ENCODE data around the gene PNMA6E.

Gene PNMA6E

GRCh38 chrX:153382563-153383482 lies 18.3 kb downstream of the PNMA6E start:
- FAIRE-seq: no peak

DNA sequence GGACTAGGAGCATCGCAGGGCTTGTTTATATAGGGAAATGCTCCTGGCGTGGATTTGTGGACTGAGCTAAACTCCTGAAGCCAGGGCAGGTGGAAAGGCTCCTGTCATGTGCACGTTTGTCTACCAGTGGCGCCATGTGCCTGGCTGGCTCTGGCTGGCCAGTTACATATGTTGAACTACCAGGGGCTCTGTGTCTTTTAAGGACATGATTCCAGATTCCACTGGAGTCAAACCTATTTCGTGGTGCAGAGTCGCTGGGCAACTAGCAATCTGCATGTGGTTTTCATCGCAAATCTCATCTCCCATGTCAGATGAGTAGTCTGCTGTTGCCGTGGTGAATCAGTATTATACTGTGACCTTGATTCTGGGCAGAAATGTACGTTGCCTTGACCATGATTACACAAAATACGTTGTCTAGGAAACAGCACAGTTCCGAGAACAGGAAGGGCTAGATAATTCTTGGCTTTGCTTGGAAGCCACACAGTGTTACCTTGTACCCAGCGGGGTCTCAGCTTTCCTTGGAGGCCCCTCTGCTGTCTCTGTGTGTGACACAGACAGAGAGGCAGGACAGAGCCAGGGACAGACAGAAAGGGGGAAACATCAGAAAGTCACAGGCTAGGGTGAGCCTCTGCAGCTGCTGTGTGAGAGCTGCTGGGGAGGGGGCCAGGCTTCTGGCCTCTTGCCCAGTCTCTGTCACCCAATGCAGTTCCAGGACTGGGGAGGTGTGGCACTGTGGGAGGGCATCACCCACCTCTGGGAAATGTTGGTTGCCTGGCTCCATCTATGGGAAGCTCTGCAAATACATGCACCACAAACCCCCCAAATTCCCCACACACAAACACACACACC lies 19.2 kb downstream of the PNMA6E start:
- FAIRE-seq: no peak

GRCh38 chrX:153380691-153381090 lies 20.5 kb downstream of the PNMA6E start:
- no peak for FAIRE-seq

DNA sequence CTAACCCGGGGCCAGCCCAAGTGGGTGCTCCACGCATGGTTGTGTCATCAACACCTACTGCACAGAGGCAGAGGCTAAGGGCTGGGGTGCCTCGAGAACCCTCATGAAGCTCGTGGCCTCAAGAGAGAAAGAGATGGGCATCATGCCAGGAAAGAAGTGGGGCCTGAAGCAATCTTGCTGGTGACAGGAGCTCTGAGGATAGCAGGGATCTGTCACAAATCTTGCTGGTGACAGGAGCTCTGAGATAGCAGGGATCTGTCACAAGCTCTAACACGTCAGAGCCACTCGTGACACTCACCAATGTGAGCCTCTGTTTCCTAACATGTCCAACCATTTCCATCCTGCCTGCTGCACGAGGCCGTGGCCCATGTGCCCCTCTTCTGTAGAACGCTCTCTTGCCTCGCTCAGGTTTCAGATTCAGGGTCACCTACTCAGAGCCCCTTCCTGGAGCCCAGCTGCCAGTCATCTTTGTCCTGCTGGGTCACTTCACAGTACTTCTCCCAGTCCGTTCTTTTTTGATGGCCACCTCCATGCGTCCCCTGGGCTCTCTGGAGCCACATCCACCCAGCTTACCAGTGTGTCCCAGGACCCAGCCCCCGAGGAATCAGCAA lies 21.1 kb downstream of the PNMA6E start:
- FAIRE-seq: no peak

GRCh38 chrX:153379508-153379907 lies 21.6 kb downstream of the PNMA6E start:
- FAIRE-seq: no peak

- FAIRE-seq: no peak
Measured at GRCh38 chrX:153378607-153379006, 22.5 kb downstream of the PNMA6E start.

GRCh38 chrX:153377727-153378126 lies 23.4 kb downstream of the PNMA6E start:
- no peak for FAIRE-seq

- no peak for FAIRE-seq
Measured at GRCh38 chrX:153375571-153375970, 25.6 kb downstream of the PNMA6E start.

DNA sequence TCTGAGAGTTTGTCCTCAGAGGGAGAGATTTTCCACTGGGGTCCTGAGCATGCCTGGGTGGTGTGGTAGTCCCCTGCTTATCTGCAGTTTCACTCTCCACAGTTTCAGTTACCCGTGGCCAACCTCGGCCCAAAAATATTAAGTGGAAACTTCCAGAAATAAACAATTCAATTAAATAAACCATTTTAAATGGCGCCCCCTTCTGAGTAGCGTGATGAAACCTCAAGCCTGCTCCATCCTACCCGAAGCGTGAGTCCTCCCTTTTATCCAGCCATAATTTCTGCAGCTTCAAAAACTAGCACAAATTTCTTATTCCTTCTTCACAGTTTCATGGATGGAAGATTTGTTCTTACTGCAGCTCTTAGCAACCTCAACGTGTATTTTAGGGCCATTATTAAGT lies 26.7 kb downstream of the PNMA6E start:
- FAIRE-seq: no peak

- no peak for FAIRE-seq
Measured at GRCh38 chrX:153372949-153373348, 28.2 kb downstream of the PNMA6E start.

DNA sequence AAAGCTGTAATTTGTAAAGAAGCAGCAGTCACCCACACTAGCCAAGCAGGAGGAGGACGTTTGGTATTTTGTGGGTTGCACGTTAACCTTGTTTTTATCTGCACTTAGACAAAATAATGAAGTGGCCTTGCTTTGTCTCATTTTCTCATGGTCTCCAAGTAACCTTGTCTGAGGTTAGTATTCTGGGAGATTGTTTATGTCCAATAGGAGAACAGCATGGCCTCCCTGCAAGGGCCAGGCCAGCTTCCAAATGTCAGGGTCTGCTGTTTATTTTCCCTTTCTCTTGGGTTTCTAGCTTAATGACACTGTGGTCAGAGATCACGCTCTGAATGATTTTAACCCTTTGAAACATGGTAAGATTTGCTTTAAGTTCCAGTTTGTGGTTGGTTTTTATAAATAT lies 29.9 kb downstream of the PNMA6E start:
- FAIRE-seq: no peak

- FAIRE-seq: no peak
Measured at GRCh38 chrX:153370293-153371055, 30.7 kb downstream of the PNMA6E start.

DNA sequence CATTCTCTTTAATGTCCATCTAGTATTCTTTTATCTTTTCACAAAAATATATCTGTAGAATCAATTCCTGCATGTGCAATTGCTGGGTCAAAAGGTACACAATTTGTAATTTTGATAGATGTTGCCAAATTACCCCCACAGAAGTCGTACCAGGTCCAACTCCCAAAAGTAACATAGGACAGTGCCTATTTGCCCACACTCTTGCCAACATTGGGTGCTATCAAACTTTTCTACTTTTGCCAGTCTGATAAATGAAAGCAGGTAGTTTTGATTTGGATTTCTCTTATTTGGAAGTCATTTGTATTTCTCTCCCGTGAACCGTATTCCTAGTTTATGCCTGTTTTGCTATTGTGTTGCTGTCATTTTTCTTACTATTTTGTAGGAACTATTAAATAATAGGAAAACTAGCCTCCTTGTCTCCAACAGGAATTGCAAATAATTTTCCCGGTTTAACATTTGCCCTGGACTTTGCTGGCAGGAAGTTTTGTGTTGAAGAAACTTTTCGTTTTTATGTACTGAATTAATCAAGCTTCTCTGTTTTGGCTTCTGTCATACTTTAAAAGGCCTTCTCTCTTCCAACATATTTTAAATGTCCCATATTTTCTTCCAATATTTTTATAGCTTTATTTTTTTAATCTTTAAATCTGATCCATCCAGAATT lies 34.1 kb downstream of the PNMA6E start:
- no peak for FAIRE-seq

GRCh38 chrX:153366119-153366518 lies 35.0 kb downstream of the PNMA6E start:
- FAIRE-seq: no peak

- no peak for FAIRE-seq
Measured at GRCh38 chrX:153365670-153366069, 35.5 kb downstream of the PNMA6E start.

DNA sequence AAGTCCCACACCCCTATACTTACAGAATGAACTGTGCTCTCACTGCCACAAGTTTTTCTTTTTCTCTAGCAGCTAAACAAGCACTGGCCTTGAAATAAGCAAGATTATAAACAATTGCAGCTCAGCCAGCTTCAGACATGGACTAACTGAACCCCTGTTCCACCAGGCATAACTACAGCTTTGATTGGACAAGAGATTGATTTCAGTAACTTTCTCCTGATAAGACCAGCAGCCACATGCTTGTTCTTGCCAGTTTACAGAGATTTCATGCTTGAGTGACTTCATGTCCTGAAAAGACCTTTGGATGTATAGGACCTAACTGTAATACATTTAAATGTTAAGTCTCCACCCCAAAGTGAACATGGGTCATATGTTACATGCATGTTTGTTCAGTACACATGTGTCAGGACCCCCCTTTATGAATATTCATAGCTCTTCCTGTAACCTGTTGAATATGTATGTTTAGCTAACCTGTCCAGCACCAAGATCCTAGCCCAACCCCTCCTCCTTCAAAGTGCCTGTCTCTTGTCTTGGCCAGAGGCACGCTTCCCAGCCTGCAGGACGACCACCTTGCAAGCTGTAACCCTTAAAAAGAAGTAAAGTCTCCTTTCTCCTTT lies 39.3 kb downstream of the PNMA6E start:
- FAIRE-seq: no peak

GRCh38 chrX:153357877-153358276 lies 43.3 kb downstream of the PNMA6E start:
- FAIRE-seq: no peak

GRCh38 chrX:153353416-153353815 lies 47.7 kb downstream of the PNMA6E start:
- no peak for FAIRE-seq

DNA sequence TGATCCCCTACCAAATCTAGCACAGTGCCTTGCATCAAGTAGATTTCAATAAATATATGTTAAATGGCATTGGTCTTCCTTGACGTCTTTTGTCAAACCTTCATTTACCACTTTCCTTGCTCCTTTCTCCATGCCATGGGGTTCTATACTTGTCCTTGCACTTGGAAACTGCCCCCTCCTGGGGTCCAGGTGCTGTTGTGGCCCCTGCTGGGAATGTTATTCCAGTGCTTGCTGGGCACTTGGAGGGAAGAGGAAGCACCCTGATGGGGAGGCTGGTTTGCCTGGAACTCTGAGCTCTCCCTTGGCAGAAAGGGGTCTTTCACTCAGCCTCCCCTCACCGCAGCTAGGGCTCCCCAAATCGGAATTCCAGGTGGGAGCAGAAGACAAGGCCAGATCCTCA lies 48.3 kb downstream of the PNMA6E start:
- FAIRE-seq: no peak

- no peak for FAIRE-seq
Measured at GRCh38 chrX:153351981-153352380, 49.2 kb downstream of the PNMA6E start.

- no peak for FAIRE-seq
Measured at GRCh38 chrX:153349952-153350351, 51.2 kb downstream of the PNMA6E start.

DNA sequence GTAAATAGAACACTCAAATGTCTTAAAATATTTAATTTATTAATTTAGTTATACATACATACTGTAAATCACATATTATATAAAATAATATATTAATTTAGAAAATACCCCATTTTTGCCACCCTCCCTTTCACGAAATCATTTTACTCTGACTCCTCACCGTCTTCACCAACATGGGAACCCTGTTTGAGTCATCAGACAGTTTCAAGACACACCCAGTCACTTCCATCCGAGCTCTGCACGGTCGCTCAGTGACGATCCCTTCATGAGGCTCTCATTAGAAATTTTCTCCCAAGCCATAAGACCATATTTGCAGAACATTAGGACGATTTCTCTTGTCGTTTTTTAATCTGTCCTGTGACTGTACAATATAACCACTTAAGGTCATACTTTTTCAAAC lies 52.7 kb downstream of the PNMA6E start:
- no peak for FAIRE-seq

All from TTC549 (cell line).